ENCODE measurements around the gene INSR. TPM values are rescaled to one million over a fixed set of nuclear protein-coding genes. Genes with fewer than 3 reads are reported as not detected.

Gene INSR
- total and polyA plus RNA-seq, 10 of the 15 experiments (the other 5 are each of a cell fraction or from before 2014, with no cell fraction given): 4.2 to 34.9 (median 13.6) TPM

GRCh38 chr19:7109678-7110289 is 184.4 kb downstream of the INSR start:
- CTCF ChIA-PET: no interaction called here
- DNase-seq (ENCODE audit: low read depth, low spot score): no peak
- Histone ChIP-seq H2AFZ (ENCODE audit: control insufficient read depth, low read depth, low read length) (no peak overlapping the region), H3K4me1 (ENCODE audit: control insufficient read depth, insufficient read depth, low read length) (peaks cover 4% of the 10 kb centered on the region), H3K27ac (ENCODE audit: control insufficient read depth, insufficient read depth) (no peak overlapping the region), H3K9ac (ENCODE audit: control insufficient read depth, insufficient read depth, low read length) (no peak overlapping the region), H4K20me1 (ENCODE audit: control insufficient read depth, insufficient read depth) (no peaks in the 10 kb centered on the region), H3K79me2 (ENCODE audit: control insufficient read depth, insufficient read depth, low read length) (no peaks in the 10 kb centered on the region), H3K36me3 (ENCODE audit: control insufficient read depth in 2 of 2, insufficient read depth in 2 of 2, low read length in 1 of 2) (no peaks in the 10 kb centered on the region), H3K27me3 (replicated peaks in 1 of 2; ENCODE audit: control insufficient read depth in 2 of 2, insufficient read depth in 2 of 2, low read length in 1 of 2) (no peaks in the 10 kb centered on the region), H3K9me3 (replicated peaks; ENCODE audit: control insufficient read depth, insufficient read depth, low read length) (no peaks in the 10 kb centered on the region), H3K4me3 (no peak overlapping the region), H3K4me2 (ENCODE audit: control insufficient read depth, insufficient read depth) (no peak overlapping the region)
- intact Hi-C loops (cut with micrococcal nuclease; ENCODE audit: unreplicated experiment): no loop called here
- POLR2A ChIA-PET: interaction anchor here (1.0 kb wide), 1 partner anchor 16 kb away, joined by 3 read pairs; no protein-coding TSS in a partner anchor
- whole genome bisulfite sequencing (ENCODE audit: insufficient coverage, insufficient replicate concordance, low lambda C conversion rate, missing lambda C conversion rate): 56% methylated on average over 8 of the region's 8 CpGs
- RAD21 ChIA-PET (ENCODE audit: unreplicated experiment): interaction anchor here (1.3 kb wide), 1 partner anchor 245 kb away, joined by 3 read pairs; no protein-coding TSS in a partner anchor
- ATAC-seq: no peak
- FAIRE-seq: no peak
- in situ Hi-C loops (cut with MboI): no loop called here
- TF ChIP-seq POLR2AphosphoS5 (IDR thresholded peaks at IDR 0.05; ENCODE audit: low read length): 0 out of 2 replicates have a peak, but pooled peaks have one; percentile 25
- no peak for TF ChIP-seq BMI1 (IDR thresholded peaks at IDR 0.05; ENCODE audit: borderline replicate concordance)
- BruUV-seq (replicated peaks): no TSS peak
- SMC1A ChIA-PET (ENCODE audit: uncharacterized antibody, unreplicated experiment): no interaction called here

GRCh38 chr19:7106711-7107657 is 187.2 kb downstream of the INSR start:
- ATAC-seq: no peak
- Histone ChIP-seq H3K27me3 (replicated peaks in 1 of 2; ENCODE audit: control insufficient read depth in 2 of 2, insufficient read depth in 2 of 2, low read length in 1 of 2) (no peaks in the 10 kb centered on the region), H3K4me1 (ENCODE audit: control insufficient read depth, insufficient read depth, low read length) (peaks cover 11% of the 10 kb centered on the region), H3K79me2 (ENCODE audit: control insufficient read depth, insufficient read depth, low read length) (no peaks in the 10 kb centered on the region), H3K36me3 (ENCODE audit: control insufficient read depth in 2 of 2, insufficient read depth in 2 of 2, low read length in 1 of 2) (no peaks in the 10 kb centered on the region), H3K9ac (ENCODE audit: control insufficient read depth, insufficient read depth, low read length) (no peak overlapping the region), H3K27ac (ENCODE audit: control insufficient read depth, insufficient read depth) (no peak overlapping the region), H4K20me1 (ENCODE audit: control insufficient read depth, insufficient read depth) (no peaks in the 10 kb centered on the region), H3K9me3 (replicated peaks; ENCODE audit: control insufficient read depth, insufficient read depth, low read length) (no peaks in the 10 kb centered on the region), H3K4me3 (no peak overlapping the region), H3K4me2 (ENCODE audit: control insufficient read depth, insufficient read depth) (no peak overlapping the region), H2AFZ (ENCODE audit: control insufficient read depth, low read depth, low read length) (no peak overlapping the region)
- ChIA-PET SMC1A (ENCODE audit: uncharacterized antibody, unreplicated experiment) (no interaction called here), POLR2A (no interaction called here), RAD21 (ENCODE audit: unreplicated experiment) (no interaction called here), CTCF (no interaction called here)
- no peak for FAIRE-seq
- in situ Hi-C loops (cut with MboI): no loop called here
- TF ChIP-seq CREB1 (IDR thresholded peaks at IDR 0.05; ENCODE audit: low read depth) (0 out of 2 replicates have a peak, but pooled peaks have one; percentile 17), CBX5 (IDR thresholded peaks at IDR 0.05; ENCODE audit: low read depth) (no peak)
- no TSS peak for BruUV-seq (replicated peaks)
- intact Hi-C loops (cut with micrococcal nuclease; ENCODE audit: unreplicated experiment): no loop called here
- 72% methylated on average over 10 of the region's 10 CpGs for whole genome bisulfite sequencing (ENCODE audit: insufficient coverage, insufficient replicate concordance, low lambda C conversion rate, missing lambda C conversion rate)
- no peak for DNase-seq (ENCODE audit: low read depth, low spot score)

Data from GM12878 (cell line).